ENCODE results near the gene PCDH1.
A peak's percentile ranks its signal among the peaks of the same experiment; 100 is the strongest.
"Not testable (repeated sequence)": the region's sequence is repeated elsewhere in the genome, so short reads cannot be mapped to it uniquely, and the experiment has no call there.

Gene PCDH1

GRCh38 chr5:141898448-141899049 lies 20.3 kb upstream of the PCDH1 start:
- DNase-seq = no peak

GRCh38 chr5:141897425-141897824 lies 19.2 kb upstream of the PCDH1 start:
- no peak for DNase-seq

DNA sequence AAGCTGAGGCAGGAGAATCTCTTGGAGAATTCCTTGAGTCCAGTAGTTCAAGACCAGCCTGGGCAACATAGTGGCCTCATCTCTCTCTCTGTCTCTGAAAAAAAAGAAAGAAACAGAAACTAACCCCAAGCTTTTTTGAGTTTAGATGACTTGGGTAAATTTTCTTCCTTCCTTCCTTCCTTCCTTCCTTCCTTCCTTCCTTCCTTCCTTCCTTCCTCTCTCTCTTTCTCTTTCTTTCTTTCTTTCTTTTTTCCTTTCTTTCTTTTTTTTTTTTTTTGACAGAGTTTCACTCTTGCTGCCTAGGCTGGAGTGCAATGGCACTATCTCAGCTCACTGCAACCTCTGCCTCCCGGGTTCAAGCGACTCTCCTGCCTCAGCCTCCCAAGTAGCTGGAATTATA lies 12.2 kb upstream of the PCDH1 start:
- not testable (repeated sequence) for DNase-seq

GRCh38 chr5:141889282-141889871 lies 11.2 kb upstream of the PCDH1 start:
- DNase-seq = no peak

DNA sequence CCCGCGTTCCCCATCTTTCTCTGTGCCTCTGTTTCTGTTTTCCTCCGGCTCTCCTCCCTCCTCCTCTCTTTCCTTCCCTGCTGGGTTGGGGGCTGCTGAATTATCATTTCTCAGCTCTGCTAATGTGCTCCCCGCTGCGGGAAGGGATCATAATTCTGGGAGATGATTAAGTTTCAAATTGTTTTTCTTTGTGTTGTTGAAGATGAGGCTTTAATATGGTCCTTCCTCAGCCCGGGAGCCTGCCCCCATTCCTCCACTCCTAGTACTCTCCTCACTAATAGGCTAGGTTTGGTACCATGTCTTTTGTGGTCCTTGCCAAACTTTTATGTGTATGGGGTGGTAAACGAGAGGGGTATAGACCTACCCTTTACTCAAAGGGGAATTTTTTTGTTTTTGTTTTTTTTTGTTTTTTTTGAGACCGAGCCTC lies 5.7 kb upstream of the PCDH1 start:
- no peak for DNase-seq

DNA sequence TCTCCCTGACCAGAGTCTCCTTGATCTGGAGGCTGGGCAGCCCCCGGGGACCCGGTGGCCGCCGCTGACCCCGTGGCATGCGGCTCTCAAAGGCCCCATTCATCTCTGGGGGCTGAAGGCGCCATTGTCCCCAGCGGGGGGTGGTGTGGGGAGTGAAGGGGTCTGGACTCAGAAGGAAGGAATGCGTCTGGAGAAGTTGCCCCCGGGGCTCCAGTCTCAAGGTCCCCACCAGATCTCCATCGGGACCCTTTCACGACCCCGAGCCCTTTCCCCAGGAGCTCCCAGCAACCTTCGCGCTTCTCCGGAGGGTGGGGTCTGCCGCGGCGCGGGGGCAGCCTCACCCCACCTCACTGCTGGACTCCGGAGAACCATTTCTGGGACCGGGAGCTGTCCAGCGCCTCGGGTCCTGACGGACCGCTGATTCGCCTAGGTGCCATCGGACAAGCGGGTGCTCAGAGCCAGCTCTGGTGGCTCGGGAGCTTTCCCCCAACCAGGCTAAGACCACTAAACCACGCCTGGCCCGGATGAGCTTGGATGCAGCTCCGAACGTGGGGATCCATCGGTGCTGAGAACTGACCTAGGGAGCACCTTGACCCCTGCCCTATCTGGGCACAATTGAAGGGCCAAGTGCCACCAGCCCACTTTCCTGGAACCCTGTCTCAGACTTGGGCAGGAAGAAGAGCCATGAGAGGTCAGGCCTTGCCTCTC lies 5.1 kb upstream of the PCDH1 start:
- DNase-seq = peak in 1 of 5 donors; percentile 14

DNA sequence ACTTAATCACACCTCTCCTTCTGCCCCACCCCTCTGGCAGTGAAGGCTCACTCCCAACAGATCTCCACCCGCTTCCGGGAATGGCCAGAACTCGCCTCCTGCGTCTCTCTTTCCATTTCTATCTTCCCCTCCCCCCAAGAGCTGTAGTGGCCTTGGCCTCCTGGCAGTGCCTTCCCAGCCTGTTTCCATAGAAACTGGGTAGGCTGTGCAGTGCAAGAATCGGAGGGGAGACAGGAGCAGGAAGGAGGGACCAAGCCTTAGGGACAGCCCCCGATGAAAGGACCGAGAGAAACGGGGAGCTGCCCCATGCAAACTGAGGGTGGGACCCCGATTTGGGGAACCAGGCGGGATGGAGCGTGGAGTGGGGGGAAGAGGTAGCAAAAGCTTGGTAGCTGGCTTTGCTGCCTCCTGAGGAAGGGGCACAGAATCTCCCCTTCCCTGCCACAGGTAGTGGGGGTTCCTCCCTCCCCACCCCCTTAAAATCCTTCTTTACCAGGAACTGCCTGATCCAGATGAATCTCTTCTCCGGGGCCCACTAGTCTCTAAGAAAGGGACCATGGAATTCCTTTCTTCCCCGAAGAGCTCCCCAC lies 4.5 kb upstream of the PCDH1 start:
- DNase-seq = no peak

DNA sequence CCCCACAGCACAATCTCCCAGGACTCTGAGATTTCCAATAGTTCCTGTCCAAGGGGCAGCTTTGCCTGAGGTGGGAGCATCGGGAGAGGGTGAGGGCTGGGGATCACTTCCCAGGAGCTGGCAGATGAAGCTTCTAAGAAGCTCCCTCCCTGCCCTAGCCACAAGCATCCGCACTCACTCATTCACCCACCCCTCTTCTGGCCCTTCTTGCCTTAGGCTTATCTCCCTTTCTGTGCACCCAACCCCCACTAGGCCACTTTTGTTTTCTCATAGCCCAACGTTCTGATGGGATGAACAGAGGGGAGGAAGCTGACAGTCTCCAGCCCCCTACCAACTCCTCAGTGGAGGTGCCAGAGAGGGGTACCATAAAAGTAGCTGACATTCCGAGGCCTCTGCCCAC lies 3.7 kb upstream of the PCDH1 start:
- no peak for DNase-seq

DNA sequence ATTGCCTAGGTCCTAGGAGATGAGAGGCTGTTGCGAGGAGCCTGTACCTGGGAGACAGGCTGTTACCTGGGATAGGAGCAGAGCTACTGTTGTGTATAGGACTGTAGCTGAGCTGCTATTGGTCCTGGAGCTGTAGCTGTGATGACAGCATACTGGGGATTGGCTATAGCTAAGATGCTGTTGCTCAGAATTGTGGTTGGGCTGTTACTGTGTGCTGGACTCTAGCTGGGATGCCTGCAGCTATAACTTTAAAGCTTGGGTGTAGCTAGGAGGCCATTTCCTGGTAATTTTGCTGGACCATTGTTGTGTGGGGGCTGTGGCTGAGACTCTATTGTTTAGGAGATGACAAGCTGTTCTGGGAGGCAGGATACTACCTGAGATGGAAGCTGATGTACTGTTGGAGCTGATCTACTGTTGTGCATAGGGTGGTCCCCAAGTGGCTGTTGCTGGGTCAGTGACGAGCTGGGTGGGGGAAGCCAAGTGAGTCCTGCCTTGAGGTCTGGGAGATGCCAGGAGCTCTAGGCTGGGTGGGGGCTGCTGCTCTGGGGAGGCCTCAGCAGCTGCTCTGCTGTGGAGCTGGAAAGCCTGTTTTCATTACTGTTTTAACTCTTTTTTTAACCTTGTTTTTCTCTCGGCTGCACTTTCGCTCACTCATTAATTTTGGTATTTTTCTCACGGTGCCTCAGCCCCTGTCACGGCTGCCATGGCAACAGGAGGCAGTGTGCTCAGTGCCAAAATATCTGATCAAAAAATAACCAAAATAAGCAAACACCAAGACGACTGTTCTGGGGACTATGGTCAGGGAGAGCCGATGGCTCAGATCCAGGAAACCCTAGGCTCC lies 3.0 kb upstream of the PCDH1 start:
- no peak for DNase-seq

DNA sequence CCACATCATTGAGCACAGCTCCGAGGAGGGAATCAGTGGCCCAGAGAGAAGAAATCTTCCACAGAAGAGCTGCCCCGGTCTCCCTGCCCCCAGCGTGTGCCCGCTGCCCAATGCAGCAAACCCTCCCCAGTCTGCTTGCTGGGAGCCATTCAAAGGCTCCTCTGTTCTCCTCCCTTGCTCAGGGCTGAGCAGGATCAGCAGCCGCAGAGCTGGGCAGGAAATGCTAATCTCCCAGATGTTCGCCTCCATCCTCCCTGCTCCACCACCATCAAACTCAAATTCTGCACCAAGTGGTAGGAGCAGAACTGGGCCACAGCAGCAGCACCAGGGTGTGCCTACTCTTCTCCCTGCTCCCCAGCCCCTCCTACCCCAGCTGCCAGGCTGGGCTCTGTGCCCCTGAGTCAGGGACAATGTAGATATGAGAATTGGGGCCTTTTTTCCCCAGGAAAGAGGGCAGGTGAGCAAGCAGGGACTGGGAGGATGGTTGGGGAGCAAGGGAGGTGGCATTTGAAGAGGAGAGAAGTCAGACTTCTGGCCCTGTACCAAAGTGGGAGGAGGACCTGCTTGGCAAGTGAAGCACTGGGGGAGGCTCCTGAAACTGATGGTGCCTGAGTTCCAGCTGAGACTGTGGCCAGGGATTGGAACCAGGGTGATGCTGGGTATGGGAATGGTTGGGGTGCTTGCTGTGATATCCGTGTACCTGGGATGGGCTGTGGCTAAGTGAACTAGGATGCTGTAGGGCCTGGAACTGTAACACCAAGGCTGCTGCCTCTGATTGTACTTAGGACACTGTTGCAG lies 1.9 kb upstream of the PCDH1 start:
- DNase-seq = no peak

DNA sequence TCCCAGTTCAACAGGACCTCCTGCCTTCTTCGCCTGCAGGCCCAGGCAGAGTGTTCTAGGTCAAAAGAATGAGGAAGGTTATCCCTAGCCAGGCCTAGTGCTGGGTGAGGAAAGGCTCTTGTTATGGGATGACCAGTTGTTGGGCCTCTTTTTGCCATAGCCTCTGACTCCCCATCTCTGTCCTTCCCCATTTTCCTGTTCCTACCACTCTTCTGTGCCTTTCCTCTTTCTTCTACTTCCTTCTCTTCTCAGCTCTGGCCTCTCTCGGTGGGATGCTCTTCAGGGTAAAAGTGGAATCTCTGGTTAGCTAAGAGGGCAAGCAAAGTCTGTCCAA lies 1.2 kb upstream of the PCDH1 start:
- DNase-seq = no peak

DNA sequence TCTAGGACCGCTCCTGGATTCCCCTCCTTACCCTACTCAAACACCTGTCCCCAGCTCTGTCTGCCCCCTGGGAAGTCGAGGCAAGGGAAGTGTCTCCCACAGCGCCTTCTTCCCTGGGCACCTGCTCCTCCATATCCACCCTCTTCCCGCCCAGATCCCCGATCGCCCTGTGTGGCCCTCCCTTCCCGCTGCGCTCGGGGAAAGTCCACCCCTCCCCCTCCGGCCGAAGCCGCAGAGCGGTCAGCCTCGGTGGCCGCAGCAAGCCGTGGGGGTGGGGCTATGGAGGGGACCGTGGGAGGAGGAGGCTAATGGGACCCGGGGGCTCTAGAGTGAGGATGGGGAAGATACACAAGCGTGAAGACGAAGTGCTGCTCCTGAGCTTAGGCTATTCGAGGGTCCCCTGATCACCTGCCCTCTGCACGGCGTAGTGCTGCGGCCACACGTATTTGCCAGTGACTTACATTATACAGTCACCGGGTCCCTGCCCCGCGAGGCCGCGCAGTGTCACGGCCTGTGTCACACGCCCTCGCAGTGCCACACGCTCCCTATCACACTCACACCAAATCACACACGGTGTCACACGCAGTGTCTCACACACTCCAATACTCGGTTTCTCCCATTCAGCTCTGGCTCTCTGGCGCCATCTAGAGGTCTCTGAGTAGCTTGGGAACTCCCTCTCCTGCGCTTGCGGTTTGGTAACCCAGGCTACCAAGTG lies 658 bp upstream of the PCDH1 start:
- DNase-seq = peak; percentile 76 to 88 (median 85)

- DNase-seq = peak in 1 of 5 donors; percentile 26
Measured at GRCh38 chr5:141877356-141878185, 639 bp downstream of the PCDH1 start.

- DNase-seq = peak in 1 of 5 donors; percentile 12
Measured at GRCh38 chr5:141876628-141877355, 1.4 kb downstream of the PCDH1 start.

DNA sequence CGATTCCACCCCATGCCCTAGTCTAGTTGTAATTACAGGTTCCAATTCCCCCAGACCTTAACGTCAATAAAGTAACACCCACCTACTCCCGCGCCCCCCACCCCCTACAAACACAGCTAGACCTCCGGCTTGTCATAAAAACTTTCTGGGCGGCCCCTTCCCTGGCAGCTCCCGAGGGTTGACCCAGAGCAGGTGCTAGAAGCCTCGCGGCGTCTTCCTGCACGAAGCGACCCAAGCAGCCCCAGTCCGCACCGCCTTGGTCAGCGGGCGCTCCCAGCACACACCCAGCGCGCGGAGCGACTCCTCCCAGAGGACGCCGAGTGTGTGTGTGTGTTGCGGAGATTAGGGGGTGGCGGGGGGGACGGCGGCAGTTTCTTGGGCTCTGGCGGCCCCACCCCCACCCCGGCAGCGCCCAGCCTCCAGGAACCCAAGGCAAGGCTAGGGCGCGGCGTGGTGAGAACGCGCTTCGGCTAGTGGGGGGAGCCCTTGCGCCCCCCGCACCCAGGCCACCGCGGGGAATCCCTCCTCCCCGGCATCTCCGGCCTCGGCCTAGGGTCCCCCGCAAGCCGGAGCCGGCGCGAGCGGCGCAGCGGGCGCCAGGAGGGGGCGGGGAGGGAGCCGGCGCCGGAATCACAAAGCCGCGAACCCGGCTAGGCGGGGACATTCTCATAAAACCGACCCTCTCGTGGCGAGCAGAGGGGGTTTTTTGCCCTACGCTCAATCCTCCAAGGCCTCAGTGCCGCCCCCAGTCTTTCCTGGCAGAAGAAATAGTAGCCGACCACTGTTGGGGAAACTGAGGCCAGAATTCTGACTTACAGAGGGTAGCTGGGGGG lies 2.2 kb downstream of the PCDH1 start:
- no peak for DNase-seq

DNA sequence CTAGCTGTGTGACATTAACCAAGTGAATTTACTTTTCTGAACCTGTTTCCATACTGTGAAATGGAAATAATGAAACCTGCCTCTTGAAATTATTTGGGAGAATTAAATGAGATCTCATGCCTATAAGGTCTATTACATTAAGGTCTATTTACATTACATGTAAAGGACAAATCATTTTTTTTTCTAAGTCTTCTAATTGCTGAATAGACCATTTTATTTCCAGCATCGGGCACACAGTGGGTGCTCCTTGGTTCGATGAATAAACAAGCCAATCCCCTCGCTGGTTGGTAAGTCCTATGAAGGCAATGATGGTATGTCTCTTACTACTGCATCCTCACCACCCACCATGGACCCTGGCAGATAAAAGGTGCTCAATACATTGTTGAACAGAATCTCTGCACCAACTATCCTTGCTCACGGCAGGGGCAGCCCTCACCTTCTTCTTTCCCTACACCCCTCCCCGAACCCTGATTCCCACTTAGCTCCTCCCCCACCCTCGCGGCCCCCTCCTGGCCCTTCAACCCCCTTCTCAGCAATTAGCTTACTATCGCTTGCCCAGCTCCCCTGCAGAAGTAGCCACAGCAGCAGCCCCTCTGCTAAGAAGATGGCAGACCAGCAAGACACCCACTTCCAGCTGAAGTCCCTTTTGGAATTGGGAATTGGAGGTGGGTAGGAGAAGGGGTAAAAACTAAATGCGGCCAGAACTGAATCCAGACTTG lies 3.0 kb downstream of the PCDH1 start:
- no peak for DNase-seq

GRCh38 chr5:141874262-141874964 lies 3.8 kb downstream of the PCDH1 start:
- DNase-seq = no peak

GRCh38 chr5:141873933-141874261 lies 4.3 kb downstream of the PCDH1 start:
- DNase-seq = no peak

All from T-helper 1 cell (primary cell).